GM04503 (cell line): Measurements from ENCODE around the gene KCNMB2.

ENCODE experiments used
- DNase-seq: peaks from one replicate; pipeline ENCODE4 v3.0.0-alpha.2; 2012; ENCODE audit warnings: low read depth

Gene KCNMB2

GRCh38 chr3:178646186-178646862, 110.1 kb downstream of the KCNMB2 start:
- no peak for DNase-seq

- DNase-seq, result no peak
Observed at GRCh38 chr3:178655488-178655887, 119.3 kb downstream of the KCNMB2 start.

GRCh38 chr3:178658694-178659325, 122.6 kb downstream of the KCNMB2 start:
- no peak for DNase-seq

- no peak for DNase-seq
Observed at GRCh38 chr3:178663201-178663934, 127.1 kb downstream of the KCNMB2 start.

GRCh38 chr3:178665747-178666146, 129.5 kb downstream of the KCNMB2 start:
- no peak for DNase-seq

- no peak for DNase-seq
Observed at GRCh38 chr3:178669022-178669601, 132.9 kb downstream of the KCNMB2 start.

GRCh38 chr3:178669758-178670157, 133.5 kb downstream of the KCNMB2 start:
- DNase-seq, result no peak

- DNase-seq, result no peak
Observed at GRCh38 chr3:178671377-178671776, 135.1 kb downstream of the KCNMB2 start.

- peak; percentile 11 for DNase-seq
Observed at GRCh38 chr3:178671791-178672190, 135.6 kb downstream of the KCNMB2 start.

- no peak for DNase-seq
Observed at GRCh38 chr3:178672275-178672674, 136.0 kb downstream of the KCNMB2 start.

- no peak for DNase-seq
Observed at GRCh38 chr3:178673529-178673928, 137.3 kb downstream of the KCNMB2 start.

GRCh38 chr3:178676077-178676476, 139.8 kb downstream of the KCNMB2 start:
- DNase-seq, result no peak

- no peak for DNase-seq
Observed at GRCh38 chr3:178676942-178677790, 140.9 kb downstream of the KCNMB2 start.

- DNase-seq, result no peak
Observed at GRCh38 chr3:178677961-178678360, 141.7 kb downstream of the KCNMB2 start.

GRCh38 chr3:178680037-178680436, 143.8 kb downstream of the KCNMB2 start:
- no peak for DNase-seq

- no peak for DNase-seq
Observed at GRCh38 chr3:178680489-178680888, 144.3 kb downstream of the KCNMB2 start.

- DNase-seq, result no peak
Observed at GRCh38 chr3:178684881-178685590, 148.8 kb downstream of the KCNMB2 start.

GRCh38 chr3:178685591-178685906, 149.3 kb downstream of the KCNMB2 start:
- no peak for DNase-seq

GRCh38 chr3:178686826-178687225, 150.6 kb downstream of the KCNMB2 start:
- no peak for DNase-seq

GRCh38 chr3:178690571-178690970, 154.3 kb downstream of the KCNMB2 start:
- DNase-seq, result no peak

- DNase-seq, result no peak
Observed at GRCh38 chr3:178699364-178699763, 163.1 kb downstream of the KCNMB2 start.
